ENCODE measurements around the gene MSGN1.
"Not testable (repeated sequence)": the region's sequence is repeated elsewhere in the genome, so short reads cannot be mapped to it uniquely, and the experiment has no call there.

MSGN1 gene

GRCh38 chr2:17815468-17816184 is 634 bp upstream of the MSGN1 start:
- TF ChIP-seq POLR2A (IDR thresholded peaks at IDR 0.05; ENCODE audit: low read length): no peak
- TF ChIP-seq GATA1 (IDR thresholded peaks at IDR 0.05; ENCODE audit: low read depth, low read length): no peak

GRCh38 chr2:17818235-17818815 is 2.1 kb downstream of the MSGN1 start:
- DNase-seq: no peak
- no peak for TF ChIP-seq POLR2A (IDR thresholded peaks at IDR 0.05; ENCODE audit: low read length)
- no peak for TF ChIP-seq GATA1 (IDR thresholded peaks at IDR 0.05; ENCODE audit: low read depth, low read length)

More at GRCh38 chr2:17815468-17816184, 634 bp upstream of the MSGN1 start:
- DNase-seq: no peak

GRCh38 chr2:17821080-17821479 is 4.8 kb downstream of the MSGN1 start:
- DNase-seq: no peak

GRCh38 chr2:17821535-17822444 is 5.5 kb downstream of the MSGN1 start:
- DNase-seq: no peak
- TF ChIP-seq POLR2A (IDR thresholded peaks at IDR 0.05; ENCODE audit: low read length): no peak
- TF ChIP-seq GATA1 (IDR thresholded peaks at IDR 0.05; ENCODE audit: low read depth, low read length): no peak

More at GRCh38 chr2:17821080-17821479, 4.8 kb downstream of the MSGN1 start:
- no peak for TF ChIP-seq POLR2A (IDR thresholded peaks at IDR 0.05; ENCODE audit: low read length)
- TF ChIP-seq GATA1 (IDR thresholded peaks at IDR 0.05; ENCODE audit: low read depth, low read length): no peak

GRCh38 chr2:17822445-17823117 is 6.3 kb downstream of the MSGN1 start:
- no peak for TF ChIP-seq GATA1 (IDR thresholded peaks at IDR 0.05; ENCODE audit: low read depth, low read length)
- TF ChIP-seq POLR2A (IDR thresholded peaks at IDR 0.05; ENCODE audit: low read length): no peak
- no peak for DNase-seq

- DNase-seq: not testable (repeated sequence)
These were observed 7.4 kb downstream of the MSGN1 start for GRCh38 chr2:17823646-17824045.

- no peak for DNase-seq
- TF ChIP-seq POLR2A (IDR thresholded peaks at IDR 0.05; ENCODE audit: low read length): no peak
These were observed 11.1 kb downstream of the MSGN1 start for GRCh38 chr2:17827316-17827715.

- DNase-seq: no peak
- TF ChIP-seq POLR2A (IDR thresholded peaks at IDR 0.05; ENCODE audit: low read length) (no peak), GATA1 (IDR thresholded peaks at IDR 0.05; ENCODE audit: low read depth, low read length) (no peak)
These were observed 11.5 kb downstream of the MSGN1 start for GRCh38 chr2:17827785-17828184.

GRCh38 chr2:17830053-17831034 is 14.1 kb downstream of the MSGN1 start:
- DNase-seq: peak; percentile 48 to 65
- TF ChIP-seq POLR2A (IDR thresholded peaks at IDR 0.05; ENCODE audit: low read length) (no peak), GATA1 (IDR thresholded peaks at IDR 0.05; ENCODE audit: low read depth, low read length) (no peak)

- TF ChIP-seq POLR2A (IDR thresholded peaks at IDR 0.05; ENCODE audit: low read length) (no peak), GATA1 (IDR thresholded peaks at IDR 0.05; ENCODE audit: low read depth, low read length) (no peak)
- no peak for DNase-seq
These were observed 19.3 kb downstream of the MSGN1 start for GRCh38 chr2:17835516-17835915.

GRCh38 chr2:17839959-17840358 is 23.7 kb downstream of the MSGN1 start:
- TF ChIP-seq GATA1 (IDR thresholded peaks at IDR 0.05; ENCODE audit: low read depth, low read length): no peak
- TF ChIP-seq POLR2A (IDR thresholded peaks at IDR 0.05; ENCODE audit: low read length): no peak
- no peak for DNase-seq

GRCh38 chr2:17843457-17843856 is 27.2 kb downstream of the MSGN1 start:
- TF ChIP-seq POLR2A (IDR thresholded peaks at IDR 0.05; ENCODE audit: low read length): no peak
- no peak for TF ChIP-seq GATA1 (IDR thresholded peaks at IDR 0.05; ENCODE audit: low read depth, low read length)
- no peak for DNase-seq

- no peak for DNase-seq
- TF ChIP-seq GATA1 (IDR thresholded peaks at IDR 0.05; ENCODE audit: low read depth, low read length) (no peak), POLR2A (IDR thresholded peaks at IDR 0.05; ENCODE audit: low read length) (no peak)
These were observed 29.5 kb downstream of the MSGN1 start for GRCh38 chr2:17845806-17846205.

All from erythroblast (primary cell).